ENCODE data around the gene GALNT2.

The GALNT2 gene

DNA sequence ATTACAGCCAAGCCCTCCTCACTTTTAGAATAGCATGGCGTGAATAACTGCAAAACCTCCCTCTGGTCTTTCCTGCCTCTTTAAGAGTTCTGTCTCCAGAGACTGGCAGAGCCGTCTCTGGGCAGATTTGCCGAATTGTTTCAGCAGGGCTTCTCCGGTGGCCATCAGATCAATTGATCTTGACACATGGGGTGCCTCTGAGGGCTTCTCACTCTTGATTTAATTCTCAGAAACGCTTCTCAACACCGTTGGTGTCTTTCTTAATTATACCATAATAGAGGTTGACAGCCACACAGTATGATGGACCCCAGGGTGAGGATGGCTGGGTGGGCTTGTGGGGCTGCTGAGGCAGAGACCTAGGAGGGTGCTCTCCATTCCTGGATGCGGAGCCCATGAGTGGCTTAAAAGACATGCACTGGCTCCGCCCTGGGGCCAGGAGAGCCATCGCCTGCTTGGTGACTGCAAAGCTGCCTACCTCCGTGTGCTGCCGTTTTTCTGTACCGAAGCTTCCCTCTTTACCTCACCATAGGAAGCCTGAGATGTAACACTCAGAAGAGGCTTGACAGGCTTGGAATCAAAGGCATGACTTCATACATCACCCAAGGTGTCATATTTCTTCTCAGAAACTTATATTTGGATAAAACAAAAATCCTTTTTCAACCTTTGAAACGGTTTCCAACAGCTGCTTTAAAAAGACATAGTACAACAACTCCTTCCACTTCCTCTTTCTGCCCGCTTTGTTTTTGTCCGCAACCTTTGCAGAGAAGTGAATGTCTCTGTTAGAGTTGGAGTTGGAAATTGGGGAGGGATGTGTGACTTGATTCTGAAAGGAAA lies 82.9 kb downstream of the GALNT2 start:
- DNase-seq = no peak

- DNase-seq = no peak
Observed at GRCh38 chr1:230150615-230151014, 83.6 kb downstream of the GALNT2 start.

DNA sequence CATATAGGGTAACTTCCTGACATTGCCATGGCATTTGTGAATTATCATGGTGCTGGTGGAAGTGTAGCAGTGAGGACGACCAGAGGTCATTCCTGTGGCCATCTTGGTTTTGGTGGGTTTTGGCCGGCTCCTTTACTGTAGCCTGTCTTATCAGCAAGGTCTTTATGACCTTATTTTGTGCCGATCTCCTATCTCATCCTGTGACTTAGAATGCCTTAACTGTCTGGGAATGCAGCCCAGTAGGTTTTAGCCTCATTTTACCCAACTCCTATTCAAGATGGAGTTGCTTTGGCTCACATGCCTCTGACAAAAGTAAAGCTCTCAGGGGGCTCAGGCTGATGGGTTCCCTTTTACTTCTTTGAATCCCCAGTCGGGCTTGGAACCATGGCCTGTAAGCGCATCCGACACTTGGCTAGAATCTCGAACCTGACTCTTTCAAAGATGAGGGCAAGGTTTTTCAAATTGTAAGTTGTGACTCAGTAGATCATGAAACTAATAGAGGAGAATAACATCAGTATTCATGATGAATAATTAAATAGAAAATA lies 85.0 kb downstream of the GALNT2 start:
- DNase-seq = no peak

GRCh38 chr1:230152999-230153398 lies 86.0 kb downstream of the GALNT2 start:
- DNase-seq = no peak

DNA sequence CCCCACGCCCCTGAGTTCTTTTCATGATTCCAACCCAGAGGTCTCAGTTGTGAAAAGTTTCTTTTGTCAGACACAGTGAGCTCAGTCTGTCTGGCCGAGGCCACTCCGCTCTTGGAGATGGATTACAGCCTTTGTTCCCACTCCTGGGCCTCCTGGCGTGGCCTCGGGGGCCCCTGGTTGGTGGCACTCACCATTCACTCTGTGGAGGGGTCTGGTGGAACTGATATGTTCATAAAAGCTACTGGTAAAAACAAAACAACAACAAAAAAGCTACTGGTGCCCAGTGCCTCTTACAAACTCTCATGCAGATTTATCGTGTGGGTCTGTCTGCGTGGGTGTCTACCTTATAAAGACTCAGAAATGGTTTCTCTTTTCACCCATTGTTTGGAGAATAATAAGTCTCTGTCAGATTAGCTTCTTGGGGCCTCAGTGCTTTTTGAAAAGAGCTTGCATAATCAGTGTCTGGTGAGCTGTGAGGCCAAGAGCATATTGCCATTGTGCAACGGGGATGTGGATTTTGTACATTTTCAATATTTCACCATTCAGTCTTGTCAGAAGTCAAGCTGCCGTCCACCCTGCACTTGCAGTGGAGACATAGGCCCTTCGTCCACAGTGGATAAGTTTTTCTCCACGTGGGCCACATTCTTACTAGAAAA lies 86.7 kb downstream of the GALNT2 start:
- no peak for DNase-seq

DNA sequence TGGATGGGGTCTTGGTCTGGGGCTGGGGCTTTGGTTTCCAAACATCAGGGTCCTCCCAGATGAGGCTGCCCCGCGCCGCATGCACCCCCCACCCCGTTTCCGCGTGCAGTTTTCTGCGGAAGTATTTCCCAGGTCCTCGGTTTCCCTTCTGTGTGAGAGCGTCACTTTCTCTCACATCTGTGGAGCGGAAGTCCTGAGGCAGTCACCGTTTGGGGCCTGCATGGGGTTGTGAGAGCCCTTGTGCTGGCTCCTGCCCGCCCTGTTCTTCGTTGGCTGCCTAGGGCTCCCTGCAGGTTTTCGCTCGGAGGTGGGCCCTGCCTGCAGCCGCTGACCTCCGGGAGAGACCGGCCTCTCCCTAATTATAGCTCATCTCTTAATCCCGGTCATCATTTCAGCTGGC lies 88.0 kb downstream of the GALNT2 start:
- no peak for DNase-seq

GRCh38 chr1:230156068-230156467 lies 89.0 kb downstream of the GALNT2 start:
- no peak for DNase-seq

GRCh38 chr1:230156536-230156935 lies 89.5 kb downstream of the GALNT2 start:
- DNase-seq = no peak

GRCh38 chr1:230157420-230158390 lies 90.7 kb downstream of the GALNT2 start:
- no peak for DNase-seq

- DNase-seq = no peak
Observed at GRCh38 chr1:230158415-230159291, 91.6 kb downstream of the GALNT2 start.

DNA sequence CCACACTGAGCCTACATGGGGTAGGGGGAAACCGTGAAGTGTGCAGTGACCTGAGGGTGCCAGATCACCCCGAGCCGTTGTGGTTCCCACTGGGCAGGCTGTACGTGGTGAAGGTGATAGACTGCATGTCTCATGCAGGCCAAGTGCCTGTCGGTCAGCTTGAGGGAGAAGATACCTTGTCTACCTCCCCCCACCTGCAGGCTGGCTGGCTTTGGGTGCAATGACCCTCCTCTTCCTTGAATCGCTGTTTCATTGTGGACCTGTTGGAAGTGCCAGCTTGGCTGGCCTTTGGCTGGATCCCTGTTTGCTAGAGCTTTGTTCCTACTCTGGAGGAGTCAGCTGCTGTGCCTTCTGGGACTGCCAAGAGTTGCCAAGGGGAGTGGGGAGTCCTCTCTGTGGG lies 92.5 kb downstream of the GALNT2 start:
- no peak for DNase-seq

DNA sequence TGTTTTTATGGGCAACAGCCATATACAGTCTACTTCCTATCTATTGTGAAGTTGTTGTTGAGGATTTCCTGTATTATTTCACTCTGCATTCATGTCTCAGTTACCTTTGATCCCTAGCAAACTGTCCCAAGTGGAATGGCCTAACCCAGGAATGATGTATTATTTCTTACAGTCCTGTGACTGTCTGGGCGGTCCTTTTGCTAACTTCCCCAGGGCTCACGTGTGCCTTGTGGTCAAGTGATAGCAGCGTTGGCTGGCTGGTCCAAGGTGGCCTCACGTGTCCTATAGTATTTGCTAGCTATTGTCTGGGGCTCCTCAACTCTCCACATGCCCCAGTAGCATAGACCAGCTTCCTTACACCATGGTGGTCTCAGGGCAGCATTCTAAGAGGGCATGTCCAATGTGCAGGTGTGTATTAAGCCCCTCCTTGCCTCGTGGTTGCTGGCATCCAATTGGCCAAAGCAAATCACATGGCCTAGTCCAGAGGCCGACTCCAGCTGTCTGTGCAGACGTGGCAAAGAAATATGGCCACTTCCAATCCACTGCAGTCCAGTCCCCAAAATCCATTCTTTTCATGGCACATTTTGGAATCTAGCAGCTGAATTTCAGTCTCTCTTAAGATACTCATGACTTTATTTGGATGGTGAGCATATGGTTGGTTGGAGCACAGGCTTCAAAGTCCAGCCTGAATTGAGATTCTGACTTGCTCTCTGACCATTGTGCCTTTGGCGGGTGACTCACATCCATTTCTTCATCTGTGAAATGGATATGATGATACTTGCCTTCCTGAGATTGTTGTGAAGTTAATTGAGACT lies 94.1 kb downstream of the GALNT2 start:
- DNase-seq = no peak

- no peak for DNase-seq
Observed at GRCh38 chr1:230163205-230163604, 96.2 kb downstream of the GALNT2 start.

DNA sequence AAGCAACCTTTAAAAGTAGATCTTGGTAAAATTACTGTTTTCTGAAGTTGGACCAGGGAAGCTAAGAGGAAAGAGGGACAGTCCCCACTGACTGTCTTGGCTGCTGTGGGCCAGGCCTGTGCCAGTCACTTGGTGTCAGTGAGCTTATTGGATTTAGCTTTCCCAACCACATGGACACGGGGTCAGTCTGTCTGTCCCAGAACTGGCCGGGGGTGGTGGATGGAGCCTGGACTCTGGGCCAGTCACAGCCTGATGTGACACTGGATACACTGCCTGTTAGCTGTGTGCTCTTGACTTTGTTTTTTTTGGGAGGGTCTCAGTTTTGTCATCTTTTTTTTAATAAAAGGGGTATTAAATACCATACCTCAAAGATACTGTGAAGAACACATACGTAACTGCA lies 96.7 kb downstream of the GALNT2 start:
- no peak for DNase-seq

DNA sequence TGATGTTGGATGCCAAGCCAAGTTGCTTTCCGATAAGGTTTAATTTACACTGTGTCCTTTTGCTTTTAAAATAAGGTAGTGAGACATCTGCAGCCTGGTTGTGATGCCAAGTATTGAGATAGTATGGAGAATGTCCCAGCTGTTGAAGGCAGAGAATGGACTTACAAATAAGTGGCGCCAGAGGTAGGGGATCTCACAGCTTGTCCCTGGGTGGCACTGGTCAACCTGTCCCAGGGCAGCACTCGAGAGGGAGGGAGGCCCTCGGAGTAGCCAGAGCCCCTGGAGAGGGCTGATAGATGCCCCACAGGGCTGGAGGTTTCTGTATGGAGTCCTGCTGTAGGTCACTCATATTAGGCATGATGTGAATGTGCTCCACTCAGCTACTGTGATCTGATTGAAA lies 98.5 kb downstream of the GALNT2 start:
- no peak for DNase-seq

DNA sequence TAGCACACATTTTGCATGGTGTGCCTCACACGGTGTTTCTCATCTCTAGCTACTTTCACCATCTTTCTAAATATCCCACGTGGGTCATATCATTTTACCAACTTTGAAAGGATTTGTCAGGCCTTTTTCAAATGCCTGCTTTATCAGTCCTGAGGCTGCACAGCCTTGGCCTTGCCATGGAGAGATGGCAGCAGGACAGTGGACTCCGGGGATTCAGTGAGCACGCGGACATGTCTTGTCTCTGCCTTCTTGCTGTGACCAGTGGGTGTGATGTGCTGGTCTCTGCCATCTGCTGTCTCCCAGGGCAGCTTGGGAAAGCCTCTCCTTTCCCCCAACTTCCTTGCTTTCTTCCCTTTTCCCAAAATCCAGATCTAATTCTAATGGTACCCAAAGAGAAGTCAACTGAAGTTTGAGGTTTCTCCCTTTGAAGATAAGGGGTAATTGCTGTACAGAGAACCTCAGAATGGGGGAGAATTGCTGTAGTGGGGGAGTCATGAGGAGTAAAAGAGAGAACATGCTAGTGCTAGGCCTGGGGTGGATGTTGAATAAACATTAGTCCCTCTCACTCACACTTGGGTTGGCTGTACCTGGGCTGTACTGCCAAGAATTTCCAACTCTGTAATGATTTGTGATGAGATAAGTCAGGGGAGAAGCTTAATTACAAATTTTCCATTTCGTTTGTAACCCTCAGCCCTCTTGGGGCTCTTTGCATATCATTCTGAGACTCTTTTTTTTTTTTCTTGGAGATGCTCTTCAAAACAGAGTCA lies 99.5 kb downstream of the GALNT2 start:
- DNase-seq = no peak

GRCh38 chr1:230167419-230167852 lies 100.4 kb downstream of the GALNT2 start:
- peak; percentile 49 for DNase-seq

- DNase-seq = no peak
Observed at GRCh38 chr1:230169454-230170152, 102.6 kb downstream of the GALNT2 start.

DNA sequence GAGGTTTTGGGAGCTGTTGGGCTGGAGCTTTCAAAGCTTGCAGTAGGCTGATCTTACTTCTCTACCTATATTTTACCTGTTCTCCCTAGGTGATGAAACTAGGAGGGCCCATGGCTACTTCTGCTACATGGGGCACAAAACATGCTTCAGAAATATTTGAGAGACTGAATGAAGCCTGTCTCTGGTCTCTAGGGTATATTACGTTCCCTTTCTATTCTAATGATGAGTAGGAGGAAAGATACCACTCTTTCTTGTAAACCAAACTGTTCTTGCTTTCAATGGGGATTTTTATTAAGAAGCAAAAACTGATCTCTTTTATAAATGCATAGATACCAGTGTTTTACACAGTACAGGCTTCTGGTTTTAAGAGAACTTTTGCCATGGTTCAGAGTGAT lies 103.1 kb downstream of the GALNT2 start:
- no peak for DNase-seq

DNA sequence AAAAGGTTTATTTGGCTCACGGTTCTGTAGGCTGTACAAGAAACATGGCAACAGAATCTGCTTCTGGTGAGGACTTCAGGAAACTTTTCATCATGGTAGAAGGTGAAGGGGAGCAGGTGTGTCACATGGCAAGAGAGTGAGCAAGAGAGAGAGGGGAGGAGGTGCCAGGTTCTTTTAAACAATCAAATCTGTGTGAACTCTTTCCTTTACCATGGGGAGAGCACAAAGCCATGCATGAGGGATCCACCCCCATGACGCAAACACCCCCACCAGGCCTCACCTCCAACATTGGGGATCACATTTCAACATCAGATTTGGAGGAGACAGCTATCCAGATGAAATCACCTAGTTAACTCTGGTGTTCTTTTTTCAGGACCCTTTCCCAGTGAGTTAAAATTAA lies 103.6 kb downstream of the GALNT2 start:
- no peak for DNase-seq
